NCI-H748 (cell line): ENCODE results near the gene KATNB1.
"Not testable (repeated sequence)": the region's sequence is repeated elsewhere in the genome, so short reads cannot be mapped to it uniquely, and the experiment has no call there.

Source experiments
- DNase-seq: peaks from one replicate; lab custom pipeline; 2025; ENCODE audit not compliant: unreplicated experiment; lab: John Stamatoyannopoulos, UW

KATNB1 gene

GRCh38 chr16:57724531-57724930, 11.0 kb upstream of the KATNB1 start:
- no peak for DNase-seq

GRCh38 chr16:57725151-57725550, 10.4 kb upstream of the KATNB1 start:
- DNase-seq = no peak

- DNase-seq = peak; percentile 38
These were observed 10.0 kb upstream of the KATNB1 start for GRCh38 chr16:57725554-57725953.

- no peak for DNase-seq
These were observed 9.6 kb upstream of the KATNB1 start for GRCh38 chr16:57725976-57726375.

GRCh38 chr16:57726433-57726947, 9.1 kb upstream of the KATNB1 start:
- DNase-seq = no peak

- DNase-seq = no peak
These were observed 8.0 kb upstream of the KATNB1 start for GRCh38 chr16:57727610-57728009.

- no peak for DNase-seq
These were observed 7.0 kb upstream of the KATNB1 start for GRCh38 chr16:57728336-57729181.

- DNase-seq = no peak
These were observed 6.4 kb upstream of the KATNB1 start for GRCh38 chr16:57729182-57729484.

- not testable (repeated sequence) for DNase-seq
These were observed 5.7 kb upstream of the KATNB1 start for GRCh38 chr16:57729852-57730251.

GRCh38 chr16:57730771-57731730, 4.5 kb upstream of the KATNB1 start:
- peak; percentile 17 for DNase-seq

- DNase-seq = no peak
These were observed 3.5 kb upstream of the KATNB1 start for GRCh38 chr16:57732037-57732436.

- DNase-seq = no peak
These were observed 2.9 kb upstream of the KATNB1 start for GRCh38 chr16:57732714-57733113.

GRCh38 chr16:57734308-57734924, 1.2 kb upstream of the KATNB1 start:
- DNase-seq = no peak

GRCh38 chr16:57734925-57735754, 430 bp upstream of the KATNB1 start:
- DNase-seq = peak; percentile 99

GRCh38 chr16:57736419-57737351, 1.1 kb downstream of the KATNB1 start:
- DNase-seq = peak; percentile 46

- DNase-seq = no peak
These were observed 3.3 kb downstream of the KATNB1 start for GRCh38 chr16:57738844-57739243.

GRCh38 chr16:57739756-57740422, 4.3 kb downstream of the KATNB1 start:
- no peak for DNase-seq

- no peak for DNase-seq
These were observed 5.0 kb downstream of the KATNB1 start for GRCh38 chr16:57740423-57741071.
